Neural cell (in vitro differentiated cells): ENCODE results near the gene TNFRSF19.

Experiments used
- CTCF ChIP-seq: fragments of 450-650 bp; IDR thresholded peaks from 2 replicates; pipeline ENCODE4 v1.5.1; 2014; ENCODE audit warnings: antibody characterized with exemption, mild to moderate bottlenecking, moderate library complexity; ENCODE audit not compliant: poor library complexity, severe bottlenecking
- EZH2 ChIP-seq: fragments of 200-600, 300-800 bp; shearing (Covaris generic), sonication (generic); IDR thresholded peaks from 2 replicates; pipeline ENCODE4 v1.6.1; 2014; ENCODE audit warnings: antibody characterized with exemption, low read length, borderline replicate concordance, mild to moderate bottlenecking; ENCODE audit not compliant: insufficient read depth, poor library complexity, severe bottlenecking
- MXI1 ChIP-seq: fragments of 450-650 bp; conservative IDR thresholded peaks from 2 replicates; pipeline ENCODE4 v1.6.1; 2014; ENCODE audit warnings: antibody characterized with exemption, mild to moderate bottlenecking; ENCODE audit not compliant: poor library complexity, severe bottlenecking
- POLR2AphosphoS5 ChIP-seq: IDR thresholded peaks from 2 replicates; pipeline ENCODE4 v1.6.1; 2012
- TF ChIP-seq, protein P1 (sequence below): IDR thresholded peaks from 2 replicates; pipeline ENCODE4 v1.6.1; 2012; ENCODE audit warnings: borderline replicate concordance

DNA sequence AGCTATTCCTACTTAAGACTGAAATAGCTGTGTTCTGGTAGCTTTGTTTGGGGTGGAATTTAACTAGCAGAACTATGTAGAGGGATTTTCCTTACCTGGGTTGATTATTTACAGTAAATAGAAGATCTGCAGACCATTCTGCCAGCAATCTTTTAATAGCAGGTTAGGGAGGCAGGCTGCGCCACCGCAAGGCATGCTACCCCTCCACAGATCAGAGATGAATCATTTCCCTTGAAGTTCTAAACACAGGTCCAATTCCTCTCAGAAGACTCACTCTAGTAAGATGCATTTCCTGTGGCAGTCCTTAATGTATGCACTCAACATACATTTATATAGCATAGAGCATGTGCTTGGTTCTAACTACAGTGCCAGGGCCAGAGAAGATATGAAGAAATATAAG lies 109.0 kb downstream of the TNFRSF19 start:
- no peak for TF ChIP-seq CTCF
- TF ChIP-seq, protein P1, sequence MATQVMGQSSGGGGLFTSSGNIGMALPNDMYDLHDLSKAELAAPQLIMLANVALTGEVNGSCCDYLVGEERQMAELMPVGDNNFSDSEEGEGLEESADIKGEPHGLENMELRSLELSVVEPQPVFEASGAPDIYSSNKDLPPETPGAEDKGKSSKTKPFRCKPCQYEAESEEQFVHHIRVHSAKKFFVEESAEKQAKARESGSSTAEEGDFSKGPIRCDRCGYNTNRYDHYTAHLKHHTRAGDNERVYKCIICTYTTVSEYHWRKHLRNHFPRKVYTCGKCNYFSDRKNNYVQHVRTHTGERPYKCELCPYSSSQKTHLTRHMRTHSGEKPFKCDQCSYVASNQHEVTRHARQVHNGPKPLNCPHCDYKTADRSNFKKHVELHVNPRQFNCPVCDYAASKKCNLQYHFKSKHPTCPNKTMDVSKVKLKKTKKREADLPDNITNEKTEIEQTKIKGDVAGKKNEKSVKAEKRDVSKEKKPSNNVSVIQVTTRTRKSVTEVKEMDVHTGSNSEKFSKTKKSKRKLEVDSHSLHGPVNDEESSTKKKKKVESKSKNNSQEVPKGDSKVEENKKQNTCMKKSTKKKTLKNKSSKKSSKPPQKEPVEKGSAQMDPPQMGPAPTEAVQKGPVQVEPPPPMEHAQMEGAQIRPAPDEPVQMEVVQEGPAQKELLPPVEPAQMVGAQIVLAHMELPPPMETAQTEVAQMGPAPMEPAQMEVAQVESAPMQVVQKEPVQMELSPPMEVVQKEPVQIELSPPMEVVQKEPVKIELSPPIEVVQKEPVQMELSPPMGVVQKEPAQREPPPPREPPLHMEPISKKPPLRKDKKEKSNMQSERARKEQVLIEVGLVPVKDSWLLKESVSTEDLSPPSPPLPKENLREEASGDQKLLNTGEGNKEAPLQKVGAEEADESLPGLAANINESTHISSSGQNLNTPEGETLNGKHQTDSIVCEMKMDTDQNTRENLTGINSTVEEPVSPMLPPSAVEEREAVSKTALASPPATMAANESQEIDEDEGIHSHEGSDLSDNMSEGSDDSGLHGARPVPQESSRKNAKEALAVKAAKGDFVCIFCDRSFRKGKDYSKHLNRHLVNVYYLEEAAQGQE, result no peak
- TF ChIP-seq MXI1, result no peak
- no peak for TF ChIP-seq POLR2AphosphoS5
- no peak for TF ChIP-seq EZH2
